K562 (cell line): Measurements from ENCODE around the gene CPOX. TPM values are rescaled to one million over a fixed set of nuclear protein-coding genes. Genes with fewer than 3 reads are reported as not detected.

ENCODE experiments used
- CC2D1A ChIP-seq: fragments of 450-650 bp; IDR thresholded peaks from 2 replicates; pipeline ENCODE4 v1.6.1; 2017; ENCODE audit warnings: mild to moderate bottlenecking
- EZH2 ChIP-seq: IDR thresholded peaks from 2 replicates; pipeline ENCODE4 v1.6.1; 2012; ENCODE audit warnings: low read depth, mild to moderate bottlenecking, inconsistent platforms, low read length, borderline replicate concordance
- FOXK1 ChIP-seq: sonication (generic); formaldehyde crosslinking; IDR thresholded peaks from 2 replicates; pipeline ENCODE4 v1.8.0; 2022; ENCODE audit warnings: missing genetic modification reagents, mild to moderate bottlenecking, borderline replicate concordance
- IFI16 ChIP-seq: fragments of 250-450 bp; sonication (Bioruptor Pico); IDR thresholded peaks from 2 replicates; pipeline ENCODE4 v2.1.2; 2022; ENCODE audit warnings: mild to moderate bottlenecking, inconsistent platforms
- MTF1 ChIP-seq: fragments of 250-450 bp; sonication (Bioruptor Pico); IDR thresholded peaks from 2 replicates; pipeline ENCODE4 v1.9.0; 2021; ENCODE audit warnings: moderate library complexity, mild to moderate bottlenecking, inconsistent platforms, borderline replicate concordance
- NR4A1 ChIP-seq, 2 experiments: fragments of 250-450 bp in 1 of 2; fragments of 450-650 bp in 1 of 2; sonication (Bioruptor Pico) in 1 of 2; IDR thresholded peaks; 2 replicates each; pipeline versions ENCODE4 v1.4.0 to v1.6.1; 2016 to 2020; ENCODE audit warnings: mild to moderate bottlenecking in 2 of 2, missing compliant biosample characterization in 1 of 2, missing genetic modification characterization in 1 of 2, moderate library complexity in 1 of 2
- SLC30A9 ChIP-seq: fragments of 250-450 bp; sonication (Bioruptor Pico); IDR thresholded peaks from 2 replicates; pipeline ENCODE4 v1.8.0; 2022; ENCODE audit warnings: mild to moderate bottlenecking, moderate library complexity
- SMAD4 ChIP-seq: fragments of 250-450 bp; sonication (Bioruptor Pico); conservative IDR thresholded peaks from 2 replicates; pipeline ENCODE4 v1.8.0; 2021; ENCODE audit warnings: inconsistent platforms, mild to moderate bottlenecking, moderate library complexity
- TBL1XR1 ChIP-seq, 2 experiments: IDR thresholded peaks; 2 replicates each; pipeline ENCODE4 v1.6.1; 2012; ENCODE audit warnings: improper control_type of control experiment in 2 of 2, low read length in 2 of 2, mild to moderate bottlenecking in 1 of 2
- polyA plus RNA-seq, 8 experiments: library from polyadenylated mRNA; depleted of rRNA in 4 of 8; stranded (reverse) in 5 of 8; unstranded in 3 of 8; fragments of >200 nt; fragmentation: Nextera tagmentation in 2 of 8; fragmentation: Illumina TruSeq in 1 of 8; extraction: Ambion mirVana in 2 of 8; extraction: Trizol in 1 of 8; gene quantifications; 2 replicates each; pipeline versions ENCODE4 v1.2.1 to v1.2.3, GENCODE V29; 2011 to 2014; ENCODE audit warnings: inconsistent platforms in 1 of 8, missing spikeins in 1 of 8
- total RNA-seq, 7 experiments: library from RNA; depleted of rRNA in 6 of 7; stranded (reverse); fragments of >200 nt in 6 of 7; fragmentation: Illumina TruSeq in 2 of 7; extraction: Trizol in 2 of 7; gene quantifications; 2 replicates each; pipeline versions ENCODE4 v1.2.1 to v1.2.3, GENCODE V29; 2011 to 2021; ENCODE audit warnings: low replicate concordance in 1 of 7
- TF ChIP-seq, protein P1 (sequence below): fragments of 450-650 bp; IDR thresholded peaks from 2 replicates; pipeline ENCODE4 v1.6.1; 2017; ENCODE audit warnings: antibody characterized with exemption, mild to moderate bottlenecking
- TF ChIP-seq, protein P2 (sequence below): sonication (generic); formaldehyde crosslinking; IDR thresholded peaks from 2 replicates; pipeline ENCODE4 v1.5.0; 2020; ENCODE audit warnings: missing genetic modification reagents
- TF ChIP-seq, protein P3 (sequence below): fragments of 450-650 bp; IDR thresholded peaks from 2 replicates; pipeline ENCODE4 v1.6.1; 2016; ENCODE audit warnings: antibody characterized with exemption
- TF ChIP-seq, protein P4 (sequence below): sonication (generic); formaldehyde crosslinking; IDR thresholded peaks from 2 replicates; pipeline ENCODE4 v1.8.1; 2023; ENCODE audit warnings: mild to moderate bottlenecking, missing genetic modification reagents

Gene CPOX
- total and polyA plus RNA-seq, 9 of the 15 experiments (the other 6 are each of a cell fraction or from before 2014, with no cell fraction given): 14.6 to 82.1 (median 24.8) TPM

DNA sequence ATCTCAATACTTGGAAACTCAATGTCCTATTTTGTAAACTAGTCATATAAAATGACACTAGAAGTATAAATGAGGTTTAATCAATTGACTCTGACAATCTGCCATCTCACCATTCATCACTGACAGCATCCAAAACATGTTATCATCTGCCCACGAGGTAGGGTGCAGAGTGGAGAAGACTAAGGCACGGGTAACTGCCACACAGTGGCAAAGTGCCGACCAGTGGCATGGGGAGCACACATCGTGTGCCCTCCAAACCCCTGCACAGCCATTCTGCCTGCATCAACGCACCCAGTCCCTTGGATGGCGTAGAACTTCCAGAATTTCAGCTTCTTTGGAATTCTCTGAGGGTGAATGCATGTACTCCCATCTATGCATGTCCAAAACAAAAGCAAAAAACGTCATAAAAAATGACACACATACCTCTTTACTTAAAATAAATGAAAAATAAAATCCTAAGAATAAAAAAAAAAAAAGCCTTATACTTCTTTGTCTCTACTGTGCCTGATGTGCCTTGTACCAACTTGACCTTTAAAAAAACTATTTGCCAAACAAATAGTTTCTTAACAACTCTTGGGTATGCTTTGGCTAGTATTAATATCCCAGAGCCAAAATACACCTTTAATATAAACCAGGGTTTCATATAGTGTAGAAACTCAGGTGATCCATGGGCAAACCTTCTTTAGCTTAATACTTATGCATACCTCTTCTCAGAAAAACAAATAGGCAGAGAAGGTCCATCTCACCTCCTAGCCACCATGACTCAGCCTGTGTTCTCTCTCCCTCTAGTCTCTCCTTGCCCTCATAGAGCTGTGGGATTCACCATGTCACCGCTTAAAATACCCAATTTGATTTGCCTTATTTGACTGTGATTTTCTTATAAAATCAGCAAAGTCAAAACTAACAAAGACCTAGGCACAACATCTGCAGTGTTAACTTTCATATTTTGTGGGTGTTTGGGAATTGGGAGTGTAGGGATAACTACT, 12.7 kb downstream of the CPOX start (continued):
- TF ChIP-seq, protein P1, sequence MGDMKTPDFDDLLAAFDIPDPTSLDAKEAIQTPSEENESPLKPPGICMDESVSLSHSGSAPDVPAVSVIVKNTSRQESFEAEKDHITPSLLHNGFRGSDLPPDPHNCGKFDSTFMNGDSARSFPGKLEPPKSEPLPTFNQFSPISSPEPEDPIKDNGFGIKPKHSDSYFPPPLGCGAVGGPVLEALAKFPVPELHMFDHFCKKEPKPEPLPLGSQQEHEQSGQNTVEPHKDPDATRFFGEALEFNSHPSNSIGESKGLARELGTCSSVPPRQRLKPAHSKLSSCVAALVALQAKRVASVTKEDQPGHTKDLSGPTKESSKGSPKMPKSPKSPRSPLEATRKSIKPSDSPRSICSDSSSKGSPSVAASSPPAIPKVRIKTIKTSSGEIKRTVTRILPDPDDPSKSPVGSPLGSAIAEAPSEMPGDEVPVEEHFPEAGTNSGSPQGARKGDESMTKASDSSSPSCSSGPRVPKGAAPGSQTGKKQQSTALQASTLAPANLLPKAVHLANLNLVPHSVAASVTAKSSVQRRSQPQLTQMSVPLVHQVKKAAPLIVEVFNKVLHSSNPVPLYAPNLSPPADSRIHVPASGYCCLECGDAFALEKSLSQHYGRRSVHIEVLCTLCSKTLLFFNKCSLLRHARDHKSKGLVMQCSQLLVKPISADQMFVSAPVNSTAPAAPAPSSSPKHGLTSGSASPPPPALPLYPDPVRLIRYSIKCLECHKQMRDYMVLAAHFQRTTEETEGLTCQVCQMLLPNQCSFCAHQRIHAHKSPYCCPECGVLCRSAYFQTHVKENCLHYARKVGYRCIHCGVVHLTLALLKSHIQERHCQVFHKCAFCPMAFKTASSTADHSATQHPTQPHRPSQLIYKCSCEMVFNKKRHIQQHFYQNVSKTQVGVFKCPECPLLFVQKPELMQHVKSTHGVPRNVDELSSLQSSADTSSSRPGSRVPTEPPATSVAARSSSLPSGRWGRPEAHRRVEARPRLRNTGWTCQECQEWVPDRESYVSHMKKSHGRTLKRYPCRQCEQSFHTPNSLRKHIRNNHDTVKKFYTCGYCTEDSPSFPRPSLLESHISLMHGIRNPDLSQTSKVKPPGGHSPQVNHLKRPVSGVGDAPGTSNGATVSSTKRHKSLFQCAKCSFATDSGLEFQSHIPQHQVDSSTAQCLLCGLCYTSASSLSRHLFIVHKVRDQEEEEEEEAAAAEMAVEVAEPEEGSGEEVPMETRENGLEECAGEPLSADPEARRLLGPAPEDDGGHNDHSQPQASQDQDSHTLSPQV: no peak
- TF ChIP-seq MTF1 (no peak), NR4A1 (CRISPR knock-in tag; IDR thresholded peaks at IDR 0.05) (no peak), NR4A1 (tag; IDR thresholded peaks at IDR 0.05) (no peak), SLC30A9 (CRISPR knock-in tag) (no peak), EZH2 (no peak), IFI16 (no peak), CC2D1A (no peak), TBL1XR1 (IDR thresholded peaks at IDR 0.05; ENCODE audit: low read length in 2 of 2) (no peak), FOXK1 (no peak), SMAD4 (CRISPR knock-in tag) (no peak)
- TF ChIP-seq, protein P2, sequence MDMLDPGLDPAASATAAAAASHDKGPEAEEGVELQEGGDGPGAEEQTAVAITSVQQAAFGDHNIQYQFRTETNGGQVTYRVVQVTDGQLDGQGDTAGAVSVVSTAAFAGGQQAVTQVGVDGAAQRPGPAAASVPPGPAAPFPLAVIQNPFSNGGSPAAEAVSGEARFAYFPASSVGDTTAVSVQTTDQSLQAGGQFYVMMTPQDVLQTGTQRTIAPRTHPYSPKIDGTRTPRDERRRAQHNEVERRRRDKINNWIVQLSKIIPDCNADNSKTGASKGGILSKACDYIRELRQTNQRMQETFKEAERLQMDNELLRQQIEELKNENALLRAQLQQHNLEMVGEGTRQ (CRISPR knock-in tag): no peak
- TF ChIP-seq, protein P3, sequence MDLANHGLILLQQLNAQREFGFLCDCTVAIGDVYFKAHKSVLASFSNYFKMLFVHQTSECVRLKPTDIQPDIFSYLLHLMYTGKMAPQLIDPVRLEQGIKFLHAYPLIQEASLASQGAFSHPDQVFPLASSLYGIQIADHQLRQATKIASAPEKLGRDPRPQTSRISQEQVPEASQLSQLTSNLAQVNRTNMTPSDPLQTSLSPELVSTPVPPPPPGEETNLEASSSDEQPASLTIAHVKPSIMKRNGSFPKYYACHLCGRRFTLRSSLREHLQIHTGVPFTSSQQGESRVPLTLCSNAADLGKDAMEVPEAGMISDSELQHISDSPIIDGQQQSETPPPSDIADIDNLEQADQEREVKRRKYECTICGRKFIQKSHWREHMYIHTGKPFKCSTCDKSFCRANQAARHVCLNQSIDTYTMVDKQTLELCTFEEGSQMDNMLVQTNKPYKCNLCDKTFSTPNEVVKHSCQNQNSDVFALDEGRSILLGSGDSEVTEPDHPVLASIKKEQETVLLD: no peak
- TF ChIP-seq, protein P4, sequence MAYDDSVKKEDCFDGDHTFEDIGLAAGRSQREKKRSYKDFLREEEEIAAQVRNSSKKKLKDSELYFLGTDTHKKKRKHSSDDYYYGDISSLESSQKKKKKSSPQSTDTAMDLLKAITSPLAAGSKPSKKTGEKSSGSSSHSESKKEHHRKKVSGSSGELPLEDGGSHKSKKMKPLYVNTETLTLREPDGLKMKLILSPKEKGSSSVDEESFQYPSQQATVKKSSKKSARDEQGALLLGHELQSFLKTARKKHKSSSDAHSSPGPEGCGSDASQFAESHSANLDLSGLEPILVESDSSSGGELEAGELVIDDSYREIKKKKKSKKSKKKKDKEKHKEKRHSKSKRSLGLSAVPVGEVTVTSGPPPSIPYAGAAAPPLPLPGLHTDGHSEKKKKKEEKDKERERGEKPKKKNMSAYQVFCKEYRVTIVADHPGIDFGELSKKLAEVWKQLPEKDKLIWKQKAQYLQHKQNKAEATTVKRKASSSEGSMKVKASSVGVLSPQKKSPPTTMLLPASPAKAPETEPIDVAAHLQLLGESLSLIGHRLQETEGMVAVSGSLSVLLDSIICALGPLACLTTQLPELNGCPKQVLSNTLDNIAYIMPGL (CRISPR knock-in tag): no peak
